HK-2 (cell line): ENCODE measurements around the gene WDR62.

Experiments used
- DNase-seq: peaks from one replicate; pipeline ENCODE4 v3.0.0-alpha.2; 2018; ENCODE audit not compliant: unreplicated experiment

Gene WDR62

GRCh38 chr19:36140304-36141038 is 85.8 kb downstream of the WDR62 start:
- DNase-seq, result peak; percentile 74

- DNase-seq, result peak; percentile 90
These were observed 86.6 kb downstream of the WDR62 start for GRCh38 chr19:36141039-36141927.

DNA sequence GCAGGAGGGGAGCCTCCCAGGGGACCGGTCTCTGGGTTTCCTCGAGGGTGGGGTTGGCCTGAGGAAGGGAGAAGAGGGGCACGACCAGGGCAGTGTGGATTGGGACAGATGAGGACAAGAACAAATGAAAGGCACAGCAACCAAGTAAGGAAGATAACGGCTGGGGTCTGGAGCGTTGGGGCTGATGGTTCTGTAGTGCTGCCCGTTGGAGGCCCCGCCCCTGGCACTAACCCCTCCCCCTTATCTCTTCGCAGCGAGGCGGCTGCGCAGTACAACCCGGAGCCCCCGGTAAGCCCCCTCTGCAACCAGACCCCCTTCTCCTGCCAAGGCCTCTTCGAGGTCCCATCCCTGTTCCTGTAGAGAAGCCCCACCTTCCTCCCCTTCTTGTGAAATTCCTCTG is 87.3 kb downstream of the WDR62 start:
- DNase-seq, result no peak

DNA sequence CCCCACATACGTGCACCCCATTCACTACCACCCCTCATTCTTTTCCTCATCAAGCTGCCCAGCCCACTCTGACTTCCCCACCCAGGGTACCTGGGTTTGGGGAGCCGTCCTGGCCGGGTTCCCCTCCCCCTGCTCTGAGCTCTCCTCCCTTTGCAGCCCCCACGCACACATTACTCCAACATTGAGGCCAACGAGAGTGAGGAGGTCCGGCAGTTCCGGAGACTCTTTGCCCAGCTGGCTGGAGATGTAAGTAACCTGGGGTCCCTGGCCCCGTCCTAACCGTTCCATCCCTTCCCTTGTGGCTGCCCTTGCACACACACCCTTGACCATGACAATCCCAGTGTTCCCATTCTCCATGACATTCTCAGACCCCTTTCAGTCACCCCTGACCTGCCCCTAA is 87.8 kb downstream of the WDR62 start:
- no peak for DNase-seq

DNA sequence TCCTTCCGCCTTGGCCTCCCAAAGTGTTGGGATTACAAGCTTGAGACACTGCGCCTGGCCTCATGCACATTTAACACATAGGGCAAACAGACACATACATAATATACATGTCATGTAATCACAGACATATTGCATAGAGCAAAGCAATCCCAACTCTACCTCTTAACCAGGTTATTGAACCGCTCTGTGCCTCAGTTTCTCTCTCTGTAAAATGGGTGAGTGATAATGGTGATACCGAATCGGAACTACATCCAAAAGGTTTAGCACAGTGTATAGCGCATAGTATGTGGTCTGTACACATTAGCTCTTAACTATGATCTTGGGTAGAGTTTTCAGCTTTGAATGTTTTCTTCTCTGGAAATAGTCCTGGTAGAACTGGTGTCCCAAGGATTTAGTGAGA is 89.9 kb downstream of the WDR62 start:
- no peak for DNase-seq

DNA sequence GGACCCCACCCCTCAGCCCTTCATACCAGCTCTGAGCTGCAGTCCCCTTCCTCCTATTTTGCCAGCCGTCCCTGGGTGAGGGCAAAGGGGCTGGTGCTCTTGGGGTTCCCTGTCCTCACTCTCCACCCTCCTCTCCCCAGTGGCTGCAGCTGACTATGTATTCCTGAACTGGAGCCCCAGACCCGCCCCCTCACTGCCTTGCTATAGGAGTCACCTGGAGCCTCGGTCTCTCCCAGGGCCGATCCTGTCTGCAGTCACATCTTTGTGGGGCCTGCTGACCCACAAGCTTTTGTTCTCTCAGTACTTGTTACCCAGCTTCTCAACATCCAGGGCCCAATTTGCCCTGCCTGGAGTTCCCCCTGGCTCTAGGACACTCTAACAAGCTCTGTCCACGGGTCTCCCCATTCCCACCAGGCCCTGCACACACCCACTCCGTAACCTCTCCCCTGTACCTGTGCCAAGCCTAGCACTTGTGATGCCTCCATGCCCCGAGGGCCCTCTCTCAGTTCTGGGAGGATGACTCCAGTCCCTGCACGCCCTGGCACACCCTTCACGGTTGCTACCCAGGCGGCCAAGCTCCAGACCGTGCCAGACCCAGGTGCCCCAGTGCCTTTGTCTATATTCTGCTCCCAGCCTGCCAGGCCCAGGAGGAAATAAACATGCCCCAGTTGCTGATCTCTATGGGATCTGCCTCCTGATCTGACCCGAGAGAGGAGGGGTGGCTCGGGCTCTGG is 95.1 kb downstream of the WDR62 start:
- no peak for DNase-seq

DNA sequence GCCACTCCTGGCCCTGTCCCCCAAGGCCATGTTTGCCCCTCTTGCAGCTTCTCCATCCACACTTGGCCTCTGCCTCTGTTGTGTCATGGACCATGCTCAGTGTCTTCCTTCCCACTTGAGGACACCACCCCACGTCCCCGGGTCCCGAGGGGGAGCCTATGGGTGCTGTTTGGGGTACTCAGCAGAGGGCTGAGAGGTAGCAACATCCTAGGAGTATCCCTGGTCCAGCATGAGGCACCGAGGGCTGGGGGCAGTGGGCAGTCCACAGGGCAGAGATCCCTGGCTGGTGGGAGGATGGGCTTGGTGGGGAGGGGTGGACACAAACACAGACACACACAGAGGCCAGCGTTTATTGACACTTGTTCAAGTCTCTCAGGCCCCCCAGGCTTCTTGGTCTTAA is 95.9 kb downstream of the WDR62 start:
- no peak for DNase-seq

DNA sequence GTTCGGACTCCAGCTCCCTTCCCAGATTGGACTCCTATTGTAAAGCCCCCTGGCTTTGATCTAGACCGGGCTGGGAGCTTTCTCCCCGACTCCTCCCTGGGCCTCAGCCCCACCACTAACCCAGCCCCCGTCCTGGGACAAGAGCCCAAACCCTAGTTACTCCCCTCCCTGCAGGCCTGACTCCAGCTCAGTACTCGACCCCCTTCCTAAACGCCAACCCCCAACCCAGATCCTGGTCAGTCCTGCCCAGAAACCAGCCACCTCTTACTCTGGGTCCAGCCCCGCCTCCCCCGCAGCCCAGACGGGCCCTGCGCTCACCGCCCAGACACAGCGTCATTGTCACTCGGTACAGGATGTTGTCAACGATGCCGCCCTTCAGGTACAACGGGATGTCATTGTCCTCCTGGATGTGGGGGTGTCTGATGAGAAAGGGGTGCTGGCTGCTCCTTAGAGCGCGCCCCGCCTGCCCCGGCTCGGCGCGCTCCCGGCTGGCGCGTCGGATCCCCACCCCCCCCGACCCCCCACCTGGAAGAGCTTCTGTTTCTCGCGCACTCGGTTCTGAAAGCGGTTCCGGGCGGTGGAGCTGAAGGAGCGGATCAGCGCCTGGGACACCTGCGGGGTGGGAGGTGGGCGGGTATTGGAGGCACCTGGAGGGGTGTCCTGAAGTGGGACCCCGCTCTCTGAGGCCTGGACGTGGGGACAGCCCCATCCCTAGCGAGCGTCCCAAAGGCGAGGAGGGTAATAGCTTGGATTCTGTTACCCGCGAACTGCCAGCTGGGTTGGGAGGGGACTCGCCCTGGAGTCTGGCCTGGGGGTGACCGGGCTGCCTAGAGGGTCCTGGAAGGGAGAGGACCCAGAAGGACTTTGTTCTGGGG is 96.7 kb downstream of the WDR62 start:
- no peak for DNase-seq

- no peak for DNase-seq
These were observed 97.3 kb downstream of the WDR62 start for GRCh38 chr19:36152019-36152351.

GRCh38 chr19:36152352-36153091 is 97.8 kb downstream of the WDR62 start, which contains the start of gene COX7A1:
Gene COX7A1 (minus strand): TSS chr19:36152447. CDS start chr19:36152407, 40 bp downstream.
- DNase-seq, result no peak

DNA sequence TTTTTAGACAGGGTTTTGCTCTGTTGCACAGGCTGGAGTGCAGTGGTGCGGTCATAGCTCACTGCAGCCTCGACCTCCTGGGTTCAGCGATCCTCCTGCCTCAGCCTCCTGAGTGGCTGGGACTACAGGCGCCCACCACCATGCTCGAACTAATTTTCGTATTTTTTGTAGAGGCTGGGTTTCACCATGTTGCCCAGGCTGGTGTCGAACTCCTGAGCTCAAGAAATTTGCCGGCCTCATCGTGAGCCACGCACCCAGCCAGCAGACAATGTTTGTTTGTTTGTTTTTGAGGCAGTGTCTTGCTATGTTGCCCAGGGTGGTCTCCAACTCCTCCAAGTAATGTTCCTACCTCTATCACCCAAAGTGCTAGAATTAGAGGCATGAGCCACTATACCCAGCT is 98.4 kb downstream of the WDR62 start:
- DNase-seq, result no peak
